SW480 (cell line): ENCODE measurements around the gene CD81.

Experiments
- DNase-seq: peaks from one replicate; pipeline ENCODE4 v3.0.0-alpha.2; 2016; ENCODE audit warnings: low spot score

CD81 gene

DNA sequence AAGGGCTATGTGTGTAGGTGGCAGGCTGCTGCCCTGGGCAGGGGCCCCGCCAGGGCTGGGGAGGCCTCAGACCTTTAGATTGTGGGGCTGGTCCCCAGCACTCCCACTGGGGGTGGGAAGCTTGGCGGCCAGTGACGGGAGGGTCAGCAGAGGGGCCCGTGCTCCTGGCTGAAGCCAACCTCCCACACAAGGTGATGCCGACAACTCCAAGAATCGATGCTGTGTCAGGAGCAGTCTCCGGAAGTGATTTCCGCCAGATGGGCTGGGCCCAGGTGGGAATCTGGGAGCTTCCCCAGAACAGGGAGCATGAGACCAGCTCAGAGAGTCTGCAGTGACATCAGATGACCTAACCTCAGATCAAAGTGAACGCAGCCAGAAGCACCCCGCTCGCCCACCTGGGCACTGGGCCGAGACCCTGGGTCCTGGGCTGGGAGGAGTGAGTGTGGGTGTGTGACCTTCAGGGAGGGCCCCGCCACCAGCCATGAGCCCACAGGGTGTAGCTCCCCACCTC, 59.5 kb downstream of the CD81 start:
- no peak for DNase-seq

DNA sequence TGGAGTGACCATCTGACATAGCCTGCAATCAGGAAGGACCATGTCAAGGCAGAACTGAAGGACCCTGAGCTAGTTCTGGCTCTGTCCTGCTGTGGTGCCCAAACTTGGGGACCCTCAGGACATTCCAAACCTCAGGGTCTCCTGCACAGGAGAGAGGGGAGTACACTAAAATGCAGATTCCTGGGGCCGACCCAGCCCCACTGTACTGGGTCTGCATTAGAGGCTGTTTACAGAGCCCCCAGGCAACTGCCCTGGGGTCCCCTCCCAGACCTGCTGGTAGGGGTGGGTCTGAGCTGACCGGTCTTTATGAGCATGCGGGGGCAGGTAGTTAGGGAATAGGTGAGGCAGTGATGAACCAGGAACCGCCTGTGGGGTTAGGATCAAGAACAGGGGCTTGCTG, 60.4 kb downstream of the CD81 start:
- DNase-seq, result no peak

DNA sequence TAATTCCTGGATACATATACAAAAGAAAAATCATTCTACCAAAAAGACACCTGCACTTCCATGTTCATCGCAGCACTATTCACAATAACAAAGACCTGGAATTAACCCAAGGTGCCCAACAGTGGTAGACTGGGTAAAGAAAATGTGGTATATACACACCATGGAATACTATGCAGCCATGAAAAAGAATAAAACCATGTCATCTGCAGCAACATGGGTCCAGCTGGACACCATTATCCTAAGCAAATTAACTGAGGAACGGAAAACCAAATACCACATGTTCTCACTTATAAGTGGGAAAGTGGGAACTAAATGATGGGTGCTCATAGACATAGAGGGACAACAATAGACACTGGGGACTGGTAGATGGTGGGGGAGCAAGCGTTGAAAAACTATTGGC, 62.7 kb downstream of the CD81 start:
- no peak for DNase-seq

DNA sequence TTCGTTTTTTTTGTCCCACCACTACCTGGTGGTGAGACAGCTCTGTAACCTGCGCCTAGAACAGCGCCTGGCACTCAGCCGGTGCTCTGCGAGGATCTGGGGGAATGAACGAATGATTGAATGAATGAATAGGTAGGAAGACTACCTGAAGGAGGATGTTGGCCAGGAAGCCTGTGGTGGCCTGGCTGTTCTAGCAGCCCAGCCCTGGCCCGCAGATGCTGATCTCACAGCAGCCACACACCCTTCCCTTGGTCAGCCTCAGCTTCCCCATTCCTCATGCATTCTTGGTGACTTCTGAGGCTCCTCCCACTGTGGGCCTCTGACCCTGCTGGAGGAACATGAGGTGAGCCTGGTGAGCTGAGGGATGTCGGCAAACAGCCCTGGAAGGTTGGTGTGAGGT, 63.5 kb downstream of the CD81 start:
- no peak for DNase-seq

GRCh38 chr11:2441171-2441570, 64.1 kb downstream of the CD81 start:
- DNase-seq, result no peak

DNA sequence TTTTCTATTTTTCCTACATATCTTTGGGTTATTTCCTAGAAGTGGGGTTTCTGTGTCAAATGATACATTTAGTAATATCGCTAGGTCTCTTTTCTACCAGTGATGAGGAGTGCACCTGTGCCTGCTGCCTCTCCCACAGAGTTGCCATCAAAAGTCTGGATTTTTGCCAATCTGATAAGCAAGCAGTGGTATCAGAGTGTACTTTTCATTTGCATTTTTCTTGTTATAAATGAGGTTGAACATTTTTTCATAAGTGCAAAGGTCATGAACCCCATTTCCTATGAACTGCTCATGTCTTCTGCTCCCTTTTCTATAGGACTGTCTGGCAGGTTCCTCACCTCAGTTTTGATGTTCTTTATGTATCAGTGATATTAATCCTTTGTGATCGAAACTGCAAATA, 65.5 kb downstream of the CD81 start:
- no peak for DNase-seq

DNA sequence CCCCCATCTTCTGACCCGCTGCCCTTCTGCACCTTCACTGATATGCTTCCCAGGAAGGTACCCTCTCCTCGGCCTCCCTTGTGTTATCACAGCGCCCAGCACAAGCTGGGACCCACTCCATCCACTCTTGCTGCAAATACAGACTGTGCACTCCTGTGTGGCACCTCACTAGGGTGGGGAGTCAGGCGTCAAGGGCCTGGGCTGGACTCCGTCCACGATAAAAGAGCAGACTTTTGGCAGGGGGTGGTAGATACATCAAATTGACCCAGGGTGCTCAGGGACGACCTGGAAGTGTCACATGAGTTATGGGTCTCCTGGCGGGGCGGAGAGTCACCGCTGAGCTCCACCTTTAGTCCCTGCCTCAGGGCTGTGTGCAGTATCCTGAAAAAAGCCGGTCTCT, 66.3 kb downstream of the CD81 start:
- no peak for DNase-seq

DNA sequence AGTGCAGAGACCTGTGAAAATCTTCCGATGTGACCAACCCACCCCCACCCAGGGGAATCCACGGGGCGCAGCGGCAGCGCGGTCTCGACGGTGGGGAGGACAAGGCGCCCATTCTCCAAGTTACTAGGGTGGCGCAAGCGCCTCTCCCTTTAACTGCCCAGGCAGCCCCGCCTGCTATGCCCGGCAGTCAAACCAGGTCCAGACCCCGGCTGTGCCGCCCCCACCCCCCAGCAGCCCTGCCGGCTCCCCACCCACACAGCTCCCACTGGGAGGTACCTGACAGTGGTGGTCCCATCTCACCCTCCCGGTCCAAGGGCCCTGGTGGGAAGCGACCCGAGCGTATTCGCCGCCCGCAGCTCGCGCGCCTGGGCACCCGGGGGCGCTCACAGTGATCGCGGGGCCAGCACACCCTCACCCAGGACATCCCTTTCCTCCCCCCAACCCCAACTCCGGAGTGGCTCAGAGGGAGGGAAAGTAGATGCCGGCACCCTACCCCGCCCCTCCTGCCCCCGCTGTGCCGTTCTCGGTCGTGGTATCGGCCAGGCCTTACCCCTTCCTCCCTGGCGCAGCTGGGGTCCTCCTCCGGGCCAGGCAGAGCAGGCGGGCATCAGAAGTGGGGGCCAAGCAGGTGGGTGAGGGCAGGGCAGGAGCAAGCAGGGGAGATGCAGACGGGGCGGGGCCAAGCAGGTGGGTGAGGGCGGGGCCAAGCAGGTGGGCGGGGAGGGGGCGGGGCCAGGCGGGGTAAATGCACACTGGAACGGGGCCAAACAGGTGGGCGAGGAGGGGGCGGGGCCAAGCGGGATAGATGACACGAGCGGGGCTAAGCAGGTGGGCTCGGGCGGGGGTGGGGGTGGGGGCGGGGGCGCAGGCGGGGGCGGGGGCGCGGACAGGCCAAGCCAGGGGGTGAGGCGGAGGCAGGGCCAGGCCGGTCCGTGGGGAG, 67.0 kb downstream of the CD81 start, which contains the start of gene TRPM5:
Gene TRPM5, minus strand, starts transcription at position 634 of the 940 bp plus-strand sequence. CDS start 21,478 bp downstream, outside the sequence.
- DNase-seq, result no peak

DNA sequence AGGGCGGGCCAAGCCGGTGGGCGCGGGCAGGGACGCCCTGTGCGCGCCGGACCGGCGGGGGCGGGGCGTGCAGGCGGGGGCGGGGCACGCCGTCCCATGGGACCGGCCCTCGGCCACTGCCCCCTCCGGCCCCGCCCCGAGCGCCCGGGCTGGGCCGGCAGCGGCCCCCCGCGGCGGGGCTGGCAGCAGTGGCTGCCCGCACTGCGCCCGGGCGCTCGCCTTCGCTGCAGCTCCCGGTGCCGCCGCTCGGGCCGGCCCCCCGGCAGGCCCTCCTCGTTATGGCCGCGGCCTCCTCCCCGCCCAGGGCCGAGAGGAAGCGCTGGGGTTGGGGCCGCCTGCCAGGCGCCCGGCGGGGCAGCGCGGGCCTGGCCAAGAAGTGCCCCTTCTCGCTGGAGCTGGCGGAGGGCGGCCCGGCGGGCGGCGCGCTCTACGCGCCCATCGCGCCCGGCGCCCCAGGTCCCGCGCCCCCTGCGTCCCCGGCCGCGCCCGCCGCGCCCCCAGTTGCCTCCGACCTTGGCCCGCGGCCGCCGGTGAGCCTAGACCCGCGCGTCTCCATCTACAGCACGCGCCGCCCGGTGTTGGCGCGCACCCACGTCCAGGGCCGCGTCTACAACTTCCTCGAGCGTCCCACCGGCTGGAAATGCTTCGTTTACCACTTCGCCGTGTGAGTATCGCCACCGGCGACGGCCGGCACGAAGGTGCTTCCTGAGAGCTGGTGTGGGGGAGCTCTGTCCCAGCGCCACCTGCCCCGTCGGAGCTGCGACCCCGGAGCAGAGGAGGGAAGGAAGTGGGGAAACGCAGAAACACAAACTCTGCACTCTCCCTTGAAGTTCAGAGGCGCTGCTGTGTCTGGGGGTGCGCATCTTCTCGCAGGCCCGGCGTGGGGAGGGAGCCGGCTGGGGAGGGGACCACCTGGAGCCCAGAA, 68.0 kb downstream of the CD81 start, which contains the start of gene KCNQ1:
Gene KCNQ1, plus strand, starts transcription at position 188 of the 925 bp plus-strand sequence. Its CDS starts 91 bp downstream, at position 279.
- DNase-seq, result peak; percentile 52

DNA sequence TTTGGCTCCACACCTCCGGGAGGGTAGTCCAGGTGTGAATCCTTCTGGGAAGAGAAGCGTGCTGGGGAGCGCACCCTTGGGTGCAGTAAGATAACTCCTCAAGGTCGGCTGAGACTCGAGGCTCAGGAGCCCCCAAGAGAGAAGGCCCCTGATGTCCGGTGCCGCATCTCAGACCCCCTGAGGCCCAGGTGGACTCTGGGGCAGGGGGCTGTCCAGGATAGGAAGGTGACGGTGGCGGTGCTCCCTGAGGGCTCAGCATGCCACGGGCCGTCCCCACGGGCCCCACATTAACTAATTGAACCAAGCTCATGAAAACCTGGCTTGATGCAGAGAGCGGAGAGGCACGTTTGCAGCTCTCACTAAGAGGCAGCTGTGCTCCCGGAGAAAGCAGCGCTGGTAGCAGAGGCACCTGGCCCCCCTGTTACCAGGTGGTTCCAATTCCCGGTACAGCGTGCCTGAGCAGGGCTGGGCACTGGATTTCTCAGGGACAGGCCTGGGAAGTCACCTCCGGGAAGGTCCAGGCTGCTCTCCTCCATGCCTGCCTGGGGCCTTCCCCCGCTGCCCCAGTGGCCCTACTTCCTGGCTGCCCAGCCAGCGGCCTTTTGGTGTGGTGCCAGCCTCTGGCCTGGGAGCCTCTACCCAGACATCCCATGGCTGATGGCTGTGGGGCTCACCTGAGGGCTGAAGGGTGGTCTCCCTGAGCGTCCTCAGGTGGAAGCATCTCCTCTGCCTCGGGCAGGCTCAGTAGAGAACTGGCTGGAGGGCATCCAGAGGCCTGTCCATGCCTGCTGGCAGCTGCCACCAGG, 68.8 kb downstream of the CD81 start:
- no peak for DNase-seq

DNA sequence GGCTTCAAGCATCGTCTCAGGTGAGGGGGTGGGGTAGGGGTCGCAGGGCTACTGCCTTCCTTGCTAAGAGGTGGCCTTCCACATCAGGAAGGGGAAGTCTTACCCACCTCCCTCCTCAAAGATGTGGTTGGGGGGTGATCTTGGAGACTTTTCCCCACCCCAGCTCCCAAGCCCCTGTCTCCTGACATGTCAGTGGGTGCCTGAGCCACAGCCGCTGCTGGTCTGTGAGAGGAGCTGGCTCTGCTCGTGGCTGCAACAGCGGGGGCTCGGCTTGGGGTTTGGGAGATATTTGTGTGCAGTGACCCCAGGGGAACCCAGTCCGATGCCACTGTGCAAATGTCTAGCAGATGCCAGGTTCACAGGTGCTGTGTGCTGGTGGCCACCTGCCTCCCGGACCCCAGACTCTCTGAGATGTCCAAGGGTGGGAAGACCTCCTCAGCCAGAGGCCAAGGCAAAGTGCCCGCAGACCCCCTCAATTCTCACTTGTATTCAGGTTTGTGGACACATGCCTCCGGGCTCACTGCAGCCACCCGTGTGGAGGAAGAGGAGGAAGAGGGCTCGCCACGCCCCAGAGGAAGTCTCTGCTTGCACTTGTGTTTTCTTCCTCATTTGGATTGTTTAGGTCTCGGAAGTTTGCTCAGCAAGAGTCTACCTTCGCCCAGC, 69.6 kb downstream of the CD81 start:
- no peak for DNase-seq
